HG02840 (cell line): Measurements from ENCODE around the gene POU3F3.

Experiments
- ATAC-seq: cut with Tn5 transposase; IDR thresholded peaks from one replicate; pipeline ENCODE4 v1.9.1; 2021; ENCODE audit warnings: mild to moderate bottlenecking, moderate library complexity, moderate number of reproducible peaks; ENCODE audit not compliant: unreplicated experiment, low FRiP score

POU3F3 gene

DNA sequence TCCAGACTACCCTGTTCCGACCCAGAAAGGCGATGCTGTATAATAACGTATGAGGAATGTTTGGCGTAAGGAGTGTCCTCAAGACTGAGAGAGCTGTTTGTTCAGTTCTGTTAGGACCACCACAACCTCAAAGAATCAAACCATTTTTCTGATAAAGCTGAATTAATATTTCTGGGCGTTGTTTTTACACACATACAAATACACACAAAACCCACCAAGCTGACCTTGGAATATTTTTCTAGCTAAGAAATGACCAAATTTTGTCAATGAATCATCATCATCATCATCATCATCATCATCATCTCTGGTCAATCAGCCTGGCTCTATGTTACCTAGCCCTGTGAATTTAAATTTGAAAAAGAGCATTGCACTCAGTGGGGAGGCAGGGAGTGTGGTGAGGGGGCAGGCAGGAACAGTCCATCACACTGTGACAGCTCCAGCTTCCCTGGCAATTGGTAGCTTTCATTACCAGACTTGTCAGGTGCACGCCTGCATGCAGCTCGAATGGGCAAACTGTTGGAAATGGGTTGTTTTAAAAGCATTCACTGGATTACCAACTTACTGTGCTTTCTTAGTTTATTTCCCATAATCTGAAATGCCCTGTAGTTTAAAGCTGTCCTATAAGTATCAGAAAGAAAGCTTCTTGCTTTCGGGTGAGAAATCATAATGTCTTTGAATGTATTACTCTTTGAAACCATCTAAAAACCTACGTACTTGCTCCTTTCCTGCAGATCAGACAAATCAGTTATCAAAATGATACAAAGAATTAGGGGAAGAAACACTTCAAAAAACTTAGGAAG is 6.9 kb upstream of the POU3F3 start:
- no peak for ATAC-seq

GRCh38 chr2:104847586-104848160 is 6.2 kb upstream of the POU3F3 start:
- ATAC-seq, result no peak

DNA sequence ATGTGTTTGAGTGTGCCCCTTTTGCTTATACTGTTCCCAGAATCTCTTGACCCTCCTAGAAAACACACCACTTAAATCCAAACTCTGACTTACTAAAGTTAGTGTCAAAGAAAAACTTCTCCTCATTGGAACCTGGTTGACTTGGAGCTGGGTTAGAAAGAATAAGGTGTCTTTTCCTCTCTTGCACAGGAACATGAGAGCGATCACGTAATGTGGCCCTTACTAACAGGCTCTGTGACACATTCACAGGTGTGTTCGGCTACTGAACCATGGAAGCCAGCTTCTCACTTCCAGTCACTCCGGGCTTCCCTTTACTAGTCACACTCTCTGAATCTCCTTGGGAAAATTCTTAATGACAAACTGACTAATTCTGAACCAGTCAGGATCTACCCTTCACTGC is 5.4 kb upstream of the POU3F3 start:
- ATAC-seq, result no peak

GRCh38 chr2:104849101-104849500 is 4.8 kb upstream of the POU3F3 start:
- ATAC-seq, result no peak

DNA sequence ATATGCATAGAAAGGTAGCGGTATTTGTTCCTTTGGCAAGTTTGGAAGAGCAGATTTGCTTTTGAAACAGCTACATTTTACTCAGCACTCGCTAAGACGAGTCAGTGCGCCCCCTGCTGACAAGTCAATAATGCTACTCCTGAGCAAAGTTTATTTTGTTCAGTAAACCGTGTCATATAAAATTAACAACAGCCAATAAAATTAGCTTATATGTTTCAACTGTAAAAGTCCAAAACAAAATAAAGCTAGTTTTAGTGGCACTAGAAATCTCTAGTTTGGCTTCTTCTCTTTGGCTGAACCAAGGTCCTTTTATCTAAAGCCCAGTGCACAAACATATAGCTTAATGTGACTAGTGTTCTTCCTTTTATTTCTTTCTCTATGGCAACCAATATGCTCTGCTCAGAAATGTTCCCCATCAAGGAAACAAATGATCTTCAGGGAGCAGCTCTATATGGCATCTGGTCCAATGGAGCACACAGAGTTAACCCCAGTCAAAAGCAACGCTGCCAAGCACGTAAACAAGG is 4.2 kb upstream of the POU3F3 start:
- ATAC-seq, result no peak

DNA sequence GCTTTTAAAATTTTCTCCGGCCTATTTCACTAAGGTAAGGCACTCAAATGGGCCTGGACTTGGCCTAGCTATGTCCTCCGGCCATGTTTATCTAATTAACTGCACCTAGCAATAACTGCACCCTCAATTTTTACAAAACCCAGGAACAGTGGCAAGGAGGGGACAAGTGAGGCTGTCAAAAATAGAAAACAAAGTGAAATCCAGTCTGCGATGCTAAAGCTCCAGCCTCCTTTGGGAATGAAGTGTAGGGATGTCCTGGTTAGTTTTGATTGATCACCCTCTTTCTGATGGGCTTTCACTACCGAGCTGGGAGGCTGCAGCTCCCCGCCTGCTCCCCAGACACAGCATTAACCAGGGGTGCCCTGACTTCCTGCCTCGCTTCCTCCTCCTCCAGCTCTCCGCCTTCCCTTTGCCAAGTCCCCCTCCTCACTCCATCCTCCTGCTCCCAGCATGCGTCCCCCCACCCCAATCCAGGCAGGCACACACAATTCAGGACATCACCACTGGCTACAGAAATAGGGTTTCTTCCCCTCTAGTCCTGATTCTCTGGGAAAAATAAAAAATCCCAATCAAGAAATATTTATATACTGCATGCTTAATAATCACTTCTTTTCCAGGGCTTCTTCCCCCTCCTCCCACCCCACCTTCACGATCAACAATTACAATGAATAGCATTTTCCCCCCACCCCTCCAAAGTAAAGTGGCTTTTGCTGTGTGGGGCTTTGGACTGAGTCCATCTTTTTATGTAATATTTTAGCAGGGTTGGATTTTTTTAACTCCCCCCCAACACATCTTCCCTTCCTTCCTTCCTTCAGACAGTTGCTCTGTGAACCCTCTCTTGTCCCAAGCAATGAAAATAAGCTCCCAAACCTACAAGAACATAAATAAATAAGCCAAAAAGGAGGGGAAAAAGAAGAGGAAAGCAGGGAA is 3.3 kb upstream of the POU3F3 start:
- no peak for ATAC-seq

DNA sequence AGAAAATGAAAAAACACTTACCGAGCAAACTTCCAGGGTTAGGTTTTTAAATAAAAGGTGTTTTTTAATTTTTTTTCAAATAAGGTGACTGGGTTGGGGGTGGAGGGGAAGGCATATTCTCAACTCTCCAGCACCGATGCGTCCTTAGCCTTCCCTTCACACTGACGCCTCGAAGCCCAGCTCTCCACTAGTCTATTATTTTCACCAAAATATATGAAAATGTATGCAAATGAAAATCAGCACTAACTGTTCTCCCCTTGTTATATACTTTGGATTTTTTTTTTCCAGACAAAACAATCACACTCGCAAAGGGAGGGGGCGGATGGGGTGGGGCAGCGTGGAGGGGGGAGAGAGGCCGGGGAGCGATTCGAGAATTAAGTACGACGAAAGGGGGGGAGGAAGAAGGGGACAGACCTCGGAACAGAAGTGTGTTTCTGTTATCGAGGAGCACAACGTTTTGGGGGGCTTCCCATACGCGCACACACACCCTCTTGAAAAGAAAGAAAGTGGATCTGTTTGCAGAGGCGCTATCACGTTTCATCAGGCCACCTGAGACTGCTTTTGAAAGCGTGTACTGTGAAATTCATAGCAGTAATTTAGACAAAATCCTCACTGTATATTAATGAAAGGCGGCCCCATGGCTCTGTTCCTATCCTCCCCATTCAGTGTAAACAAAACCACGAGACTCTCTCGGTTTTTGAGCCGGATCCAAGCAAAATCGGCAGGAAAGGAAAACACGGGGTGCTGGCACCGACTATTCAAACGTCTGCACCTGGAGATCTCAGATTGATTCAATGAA is 2.4 kb upstream of the POU3F3 start:
- no peak for ATAC-seq

DNA sequence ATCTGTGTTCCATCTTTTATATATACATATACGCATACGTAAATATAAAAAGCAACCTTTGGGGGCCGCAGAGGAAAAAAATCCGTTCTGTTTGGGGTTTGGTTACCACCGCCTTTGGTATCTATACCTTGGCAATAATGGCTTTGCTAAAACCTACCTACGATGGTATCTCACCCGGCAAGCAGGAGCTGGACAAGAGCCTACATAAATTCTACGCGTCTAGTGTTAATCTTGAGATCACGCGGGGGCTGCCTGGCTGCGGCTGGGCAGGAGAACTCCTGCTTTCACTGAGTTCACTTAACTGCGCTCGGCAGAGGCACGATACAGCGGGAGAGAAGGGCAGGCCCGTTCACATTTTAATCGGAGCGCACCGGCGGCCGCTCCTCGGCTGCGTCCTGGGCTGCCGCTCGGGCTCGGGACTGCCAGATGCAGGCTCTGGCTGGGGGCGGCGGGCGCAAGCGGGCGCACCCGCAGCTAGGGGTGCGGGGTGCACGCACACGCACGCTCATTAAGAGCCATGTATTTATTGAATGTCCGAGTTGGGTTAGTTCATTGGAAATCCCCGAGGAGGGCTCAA is 1.7 kb upstream of the POU3F3 start:
- ATAC-seq, result no peak

DNA sequence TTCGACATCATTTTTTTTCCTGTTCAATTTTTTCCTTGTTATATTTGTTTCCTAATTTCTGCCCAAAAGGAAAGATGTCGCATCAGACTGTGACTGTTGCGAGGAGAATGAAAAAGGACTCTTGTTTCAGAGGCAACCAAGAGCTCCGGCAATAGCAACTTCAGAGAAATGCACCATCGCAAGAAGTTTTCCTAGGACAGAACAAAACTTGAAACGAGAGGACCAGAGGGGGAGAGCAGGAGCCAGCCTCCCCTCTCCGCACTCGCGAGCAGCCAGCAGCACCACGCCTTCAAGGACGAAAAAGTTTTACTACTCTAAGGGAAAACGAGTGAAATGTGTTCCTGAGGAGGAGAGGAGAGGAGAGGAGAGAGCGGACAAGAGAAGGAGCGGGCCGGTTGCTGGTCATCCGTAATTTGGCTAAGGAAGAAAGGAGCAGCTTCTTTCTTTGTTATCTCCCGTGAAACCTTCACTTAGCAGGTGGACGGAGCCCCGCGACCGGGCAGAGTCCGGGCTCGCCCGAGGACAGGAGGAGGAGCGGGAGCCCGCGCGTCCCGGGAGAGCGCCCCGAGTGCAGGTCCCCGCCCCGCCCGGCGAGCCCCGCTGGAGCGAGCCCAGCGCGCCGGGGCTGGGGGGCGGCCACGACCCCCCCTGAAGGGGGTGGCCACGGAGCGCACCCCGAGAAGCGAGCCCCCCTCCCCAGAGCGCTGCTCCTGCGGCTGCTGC is 744 bp downstream of the POU3F3 start:
- ATAC-seq, result no peak

DNA sequence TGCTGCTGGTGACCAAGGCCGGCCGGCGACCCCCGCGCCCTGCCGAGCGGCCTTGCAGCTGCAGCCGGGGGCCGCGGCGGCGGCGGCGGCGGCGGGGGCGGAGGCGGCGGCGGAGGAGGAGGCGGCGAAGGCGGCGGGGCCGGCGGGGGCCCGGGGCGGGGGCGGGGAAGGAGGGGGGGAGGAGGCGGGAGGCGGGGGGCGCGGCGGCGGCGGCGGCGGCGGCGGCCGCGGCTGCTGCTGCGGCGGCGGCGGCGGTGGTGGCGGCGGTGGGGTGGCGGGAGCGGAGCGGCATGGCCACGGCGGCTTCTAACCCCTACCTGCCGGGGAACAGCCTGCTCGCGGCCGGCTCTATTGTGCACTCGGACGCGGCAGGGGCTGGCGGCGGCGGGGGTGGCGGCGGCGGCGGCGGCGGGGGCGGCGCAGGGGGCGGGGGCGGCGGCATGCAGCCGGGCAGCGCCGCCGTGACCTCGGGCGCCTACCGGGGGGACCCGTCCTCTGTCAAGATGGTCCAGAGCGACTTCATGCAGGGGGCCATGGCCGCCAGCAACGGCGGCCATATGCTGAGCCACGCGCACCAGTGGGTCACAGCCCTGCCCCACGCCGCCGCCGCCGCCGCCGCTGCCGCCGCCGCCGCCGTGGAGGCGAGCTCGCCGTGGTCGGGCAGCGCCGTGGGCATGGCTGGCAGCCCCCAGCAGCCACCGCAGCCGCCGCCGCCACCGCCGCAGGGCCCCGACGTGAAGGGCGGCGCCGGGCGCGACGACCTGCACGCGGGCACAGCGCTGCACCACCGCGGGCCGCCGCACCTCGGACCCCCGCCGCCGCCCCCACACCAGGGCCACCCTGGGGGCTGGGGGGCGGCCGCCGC is 1.5 kb downstream of the POU3F3 start:
- ATAC-seq, result no peak

- no peak for ATAC-seq
Observed at GRCh38 chr2:104856086-104856972, 2.4 kb downstream of the POU3F3 start.

GRCh38 chr2:104856973-104857261 is 3.0 kb downstream of the POU3F3 start:
- no peak for ATAC-seq

DNA sequence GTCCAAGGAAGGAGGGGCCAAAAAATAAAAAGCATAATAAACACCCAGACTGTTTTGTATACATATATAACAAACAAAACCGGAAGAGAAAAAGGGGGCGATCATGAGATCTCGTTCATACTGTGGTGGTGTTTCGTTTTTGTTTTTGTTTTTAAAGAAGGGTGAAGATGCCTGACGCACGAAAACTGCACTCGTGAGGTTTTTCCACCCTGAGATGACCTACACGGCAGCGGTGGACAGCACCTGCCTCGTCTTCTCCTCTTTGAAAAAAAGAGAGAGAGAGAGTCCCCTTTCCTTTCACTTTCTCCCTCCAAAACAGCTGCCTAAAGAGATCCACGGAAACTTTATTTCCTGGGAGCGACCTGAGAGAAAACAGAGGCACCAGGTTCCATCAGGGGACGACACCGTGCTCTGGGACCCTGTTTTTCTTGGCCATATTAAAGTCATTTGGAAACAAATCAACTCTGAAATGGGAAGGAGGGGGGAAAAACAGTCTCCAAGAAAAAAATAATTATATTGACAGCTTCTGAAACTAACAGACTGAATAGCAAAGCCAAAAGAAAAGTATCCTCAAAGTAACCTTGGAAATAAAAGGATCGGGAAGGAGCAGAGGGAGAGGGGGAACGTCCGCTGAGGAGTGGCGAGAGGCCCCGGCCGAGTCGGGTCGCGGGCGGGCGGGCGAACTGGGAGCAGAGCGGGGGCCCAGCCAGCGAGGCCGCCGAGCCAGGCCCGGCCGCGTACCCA is 3.5 kb downstream of the POU3F3 start:
- no peak for ATAC-seq

DNA sequence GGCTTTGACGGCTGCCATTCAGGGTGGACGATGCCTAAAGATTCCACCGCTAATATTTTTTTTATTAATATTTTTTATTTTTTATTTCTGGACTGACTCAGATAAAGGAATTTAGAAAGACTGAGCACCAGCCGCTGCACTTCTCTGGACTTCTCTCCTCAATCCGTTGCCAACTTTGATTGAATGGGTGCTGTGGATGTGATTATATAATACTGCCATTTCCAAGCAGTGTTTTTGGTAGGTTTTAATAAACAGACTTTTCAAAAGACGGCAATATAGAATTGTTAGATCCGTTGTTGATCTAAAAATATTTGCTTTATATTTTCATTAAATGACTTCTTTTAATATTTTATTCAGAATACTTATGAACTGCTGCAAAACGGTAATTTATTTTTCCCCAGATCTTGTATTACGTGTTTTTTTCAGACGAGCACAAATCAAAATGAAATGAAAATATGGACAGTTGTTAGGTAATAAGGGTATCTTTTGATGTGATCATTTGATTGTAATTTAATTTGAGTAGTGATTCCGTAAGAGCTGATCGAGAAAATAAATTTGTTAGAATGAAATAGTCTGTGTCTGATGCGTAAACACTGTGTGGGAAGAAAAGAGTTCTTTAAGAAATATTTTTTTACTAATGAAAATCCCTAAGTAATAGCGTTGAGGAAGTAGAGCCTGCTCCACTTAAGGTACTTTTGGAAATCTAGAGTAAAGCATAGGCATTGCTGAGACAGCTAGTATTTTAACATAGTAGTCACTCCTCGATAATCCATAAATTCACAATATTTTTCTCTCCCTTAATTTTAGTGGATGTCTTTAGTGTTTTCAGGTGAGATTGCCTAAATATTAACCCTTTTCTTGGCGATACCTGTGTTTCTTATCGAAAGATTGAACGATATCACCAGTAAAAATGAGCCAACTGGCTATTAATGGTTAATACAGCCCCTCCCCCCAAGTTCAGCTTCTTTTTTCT is 4.4 kb downstream of the POU3F3 start:
- ATAC-seq, result no peak

- no peak for ATAC-seq
Observed at GRCh38 chr2:104859291-104859765, 5.4 kb downstream of the POU3F3 start.
